Epithelial cell of umbilical artery (primary cell): ENCODE results near the gene HES7. TPM values are rescaled to one million over a fixed set of nuclear protein-coding genes. Genes with fewer than 3 reads are reported as not detected.

ENCODE experiments used
- total RNA-seq: library from RNA; depleted of rRNA; stranded (reverse); fragments of >200 nt; gene quantifications from 2 replicates; pipeline ENCODE4 v1.2.3, GENCODE V29; 2014

HES7 gene
- not detected in 2 replicates for total RNA-seq

GRCh38 chr17:8123695-8124349, at the start of gene HES7:
HES7 (minus strand) TSS chr17:8124106; CDS start chr17:8124084, 22 bp downstream.

GRCh38 chr17:8162233-8162996, 38.5 kb upstream of the HES7 start, which contains the start of gene VAMP2:
VAMP2 (minus strand) TSS chr17:8162948; CDS start chr17:8162879, 69 bp downstream.

GRCh38 chr17:8152112-8152775, 28.3 kb upstream of the HES7 start, which contains the start of gene PER1:
PER1 (minus strand) TSS chr17:8152404; CDS start chr17:8150706, 1,698 bp downstream.

DNA sequence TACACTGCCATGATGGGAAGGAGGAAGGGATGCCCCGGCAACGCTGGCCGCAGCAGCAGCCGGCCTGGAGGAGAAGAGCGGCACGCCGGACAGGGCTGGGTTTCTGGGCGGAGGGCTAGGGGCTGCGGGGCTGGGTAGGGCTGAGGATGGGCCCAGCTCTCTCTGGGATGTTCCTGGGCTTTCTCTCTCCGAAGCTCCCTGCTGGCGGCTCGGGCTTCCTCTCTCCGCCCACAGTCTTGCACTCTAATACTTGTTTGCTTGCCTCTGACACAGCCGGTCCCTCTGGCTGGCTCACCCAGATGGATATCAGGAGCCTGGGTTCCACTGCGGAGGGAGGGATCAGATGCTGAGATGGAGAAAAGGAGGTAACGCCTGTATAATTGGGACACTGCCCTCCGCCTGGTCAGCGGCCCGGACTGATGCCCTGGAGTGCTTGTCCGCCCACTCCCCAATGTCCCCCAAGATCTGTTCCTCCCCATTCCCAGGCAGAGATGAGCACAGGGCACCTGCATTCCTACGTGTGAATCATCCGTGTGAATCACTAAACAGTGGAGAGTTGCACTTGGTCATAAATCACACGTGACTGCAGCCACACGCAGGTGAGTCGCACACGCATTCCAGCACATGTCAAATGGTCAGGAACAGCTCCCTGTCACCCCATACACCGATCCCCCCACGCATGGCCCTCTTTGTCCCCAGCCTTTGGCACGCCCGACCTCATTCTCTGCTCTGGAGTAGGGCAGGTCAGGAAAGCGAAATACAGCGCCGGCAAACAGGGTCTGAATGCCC, 5.7 kb downstream of the HES7 start, which contains the start of gene ALOXE3:
Gene ALOXE3 (minus strand): TSS at position 535 of the 789 bp plus-strand sequence. CDS start 524 bp downstream, at position 11.

DNA sequence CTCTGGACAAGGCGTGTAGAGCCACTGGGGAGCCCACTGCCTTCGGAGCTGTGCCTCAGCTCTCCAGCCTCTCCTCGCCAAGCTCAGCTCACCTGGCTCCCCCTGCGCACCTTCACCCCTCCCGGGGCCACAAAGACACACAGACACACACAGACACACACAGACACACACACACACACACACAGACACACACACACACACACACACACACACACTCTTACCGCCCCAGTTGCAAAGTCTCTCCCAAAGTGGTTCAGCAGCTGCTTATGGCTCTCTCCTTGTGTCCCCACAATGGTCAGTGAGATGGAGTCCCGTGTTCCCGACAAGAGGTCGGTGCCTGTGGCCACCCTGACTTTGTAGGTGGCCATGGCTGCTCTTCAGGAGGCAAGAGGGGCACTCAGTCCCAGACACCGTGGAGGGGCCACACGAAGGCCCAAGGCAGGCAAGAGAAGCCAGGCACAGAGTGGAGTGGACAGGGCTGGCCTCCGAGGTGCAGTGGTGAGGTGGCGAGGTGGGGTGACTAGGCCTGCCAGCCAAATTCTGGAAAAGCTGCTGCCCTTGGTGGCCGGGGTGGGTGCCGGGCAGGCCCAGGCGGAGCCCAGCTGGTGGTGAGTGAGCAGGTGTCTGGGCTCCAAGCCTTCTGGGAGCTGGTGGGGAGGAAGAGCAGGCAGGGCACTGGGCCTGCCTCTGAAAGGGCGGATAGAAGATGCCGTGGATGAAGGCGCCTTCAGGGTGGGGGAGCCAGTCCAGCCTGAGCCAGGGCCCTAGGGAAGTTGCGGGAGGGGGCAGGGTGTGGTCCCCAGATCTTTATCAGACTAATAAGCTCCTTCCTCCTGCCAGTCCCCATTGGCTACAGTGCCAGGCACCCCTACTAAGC, 36.6 kb downstream of the HES7 start, which contains the start of gene ALOX12B:
Gene ALOX12B (minus strand): TSS at position 642 of the 877 bp plus-strand sequence. CDS start 274 bp downstream, at position 368.

Other genes with a start within 250 kb of the HES7 start
- 104 TPM in 2 replicates for gene CHD3, start 235.3 kb downstream of the HES7 start, total RNA-seq
- 0.65 and 0.76 TPM in 2 replicates for gene RNF227, start 207.8 kb downstream of the HES7 start, total RNA-seq
- gene KCNAB3, start 194.2 kb downstream of the HES7 start, total RNA-seq, result 0.15 and 0.32 TPM in 2 replicates
- gene TRAPPC1, start 192.2 kb downstream of the HES7 start, total RNA-seq, result 34.5 and 35.4 TPM in 2 replicates
- gene CNTROB, start 191.9 kb downstream of the HES7 start, total RNA-seq, result 15.9 and 17.0 TPM in 2 replicates
- not detected in 2 replicates for gene GUCY2D, start 121.5 kb downstream of the HES7 start, total RNA-seq
- not detected in 2 replicates for gene ALOX15B, start 85.0 kb downstream of the HES7 start, total RNA-seq
- not detected in 2 replicates for gene ALOX12B, start 36.4 kb downstream of the HES7 start, total RNA-seq
- under 0.01 TPM in 1 of 2 replicates, not detected in the other for gene ALOXE3, start 5.6 kb downstream of the HES7 start, total RNA-seq
- 2.9 and 3.2 TPM in 2 replicates for gene PER1, start 28.3 kb upstream of the HES7 start, total RNA-seq
- gene VAMP2, start 38.8 kb upstream of the HES7 start, total RNA-seq, result 4.2 and 8.1 TPM in 2 replicates
- 24.8 and 44.5 TPM in 2 replicates for gene TMEM107, start 52.3 kb upstream of the HES7 start, total RNA-seq
- gene BORCS6, start 66.1 kb upstream of the HES7 start, total RNA-seq, result 9.1 and 9.3 TPM in 2 replicates
- 41.3 and 62.6 TPM in 2 replicates for gene AURKB, start 86.5 kb upstream of the HES7 start, total RNA-seq
- 3.6 and 5.0 TPM in 2 replicates for gene CTC1, start 124.0 kb upstream of the HES7 start, total RNA-seq
- 37.0 and 39.2 TPM in 2 replicates for gene PFAS, start 125.2 kb upstream of the HES7 start, total RNA-seq
- 13.3 and 16.3 TPM in 2 replicates for gene RANGRF, start 164.6 kb upstream of the HES7 start, total RNA-seq
- 0.15 and 1.3 TPM in 2 replicates for gene SLC25A35, start 171.3 kb upstream of the HES7 start, total RNA-seq
- gene ARHGEF15, start 186.1 kb upstream of the HES7 start, total RNA-seq, result 14.0 and 16.3 TPM in 2 replicates
- not detected in 2 replicates for gene ODF4, start 215.7 kb upstream of the HES7 start, total RNA-seq